WERI-Rb-1 (cell line): ENCODE measurements around the gene OPRD1.

Experiments used
- DNase-seq: peaks from one replicate; pipeline ENCODE4 v3.0.0-alpha.2; 2020
- H3K27ac ChIP-seq: fragments of 250-450 bp; sonication (Bioruptor Pico); 2 replicates; pipeline ENCODE4 v1.5.1; 2020; ENCODE audit warnings: mild to moderate bottlenecking, moderate library complexity
- H3K27me3 ChIP-seq: fragments of 250-450 bp; sonication (Bioruptor Pico); 2 replicates; pipeline ENCODE4 v1.5.1; 2021; ENCODE audit warnings: mild to moderate bottlenecking, low read depth, moderate library complexity; ENCODE audit not compliant: insufficient read depth, severe bottlenecking
- H3K36me3 ChIP-seq: fragments of 250-450 bp; sonication (Bioruptor Pico); 2 replicates; pipeline ENCODE4 v1.5.1; 2020; ENCODE audit warnings: mild to moderate bottlenecking, moderate library complexity
- H3K4me3 ChIP-seq: 2 replicates; pipeline ENCODE4 v1.5.1; 2011; ENCODE audit warnings: low read depth, mild to moderate bottlenecking, control low read depth, low read length
- H3K9me3 ChIP-seq: fragments of 250-450 bp; sonication (Bioruptor Pico); 2 replicates; pipeline ENCODE4 v1.5.1; 2021; ENCODE audit warnings: mild to moderate bottlenecking, moderate library complexity; ENCODE audit not compliant: severe bottlenecking
- CTCF ChIP-seq: IDR thresholded peaks from 2 replicates; pipeline ENCODE4 v1.5.1; 2011; ENCODE audit warnings: low read depth, mild to moderate bottlenecking, control low read depth, inconsistent platforms, low read length

OPRD1 gene

GRCh38 chr1:28886731-28887418 is 74.9 kb downstream of the OPRD1 start:
- DNase-seq, result peak; percentile 85
- H3K27me3 ChIP-seq, result no peaks in the 10 kb centered on the region
- H3K9me3 ChIP-seq, result no peaks in the 10 kb centered on the region
- peak overlapping the region; percentile 62 for H3K4me3 ChIP-seq
- no peaks in the 10 kb centered on the region for H3K36me3 ChIP-seq
- H3K27ac ChIP-seq, result peak overlapping the region; percentile 11
- TF ChIP-seq CTCF, result no peak

DNA sequence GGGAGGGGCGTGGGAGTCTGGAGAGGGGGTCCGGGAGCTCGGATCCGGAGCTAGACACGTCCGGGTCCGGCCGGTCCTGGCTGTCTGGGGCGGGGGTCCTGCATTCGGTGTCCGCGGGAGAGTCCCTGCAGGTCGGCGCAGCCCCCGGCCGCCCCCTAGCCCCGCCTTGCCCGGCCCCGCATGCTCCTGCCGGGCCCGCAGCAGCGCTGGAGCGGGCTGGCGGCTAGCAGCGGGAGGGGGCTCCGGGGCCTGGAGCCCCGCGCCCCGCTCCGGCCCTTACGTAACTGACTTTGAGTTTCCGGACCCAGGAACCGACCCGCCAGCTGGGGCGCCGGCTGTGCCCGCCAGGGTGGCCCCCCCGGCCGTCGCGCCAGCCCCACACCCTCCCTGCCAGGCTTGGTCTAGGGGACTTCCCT is 75.5 kb downstream of the OPRD1 start:
- Histone ChIP-seq H3K27me3 (no peaks in the 10 kb centered on the region), H3K9me3 (no peaks in the 10 kb centered on the region), H3K27ac (peak overlapping the region; percentile 10; the same call in 1 of the 2 replicates), H3K4me3 (peak overlapping the region; percentile 62), H3K36me3 (no peaks in the 10 kb centered on the region)
- DNase-seq, result no peak
- no peak for TF ChIP-seq CTCF

DNA sequence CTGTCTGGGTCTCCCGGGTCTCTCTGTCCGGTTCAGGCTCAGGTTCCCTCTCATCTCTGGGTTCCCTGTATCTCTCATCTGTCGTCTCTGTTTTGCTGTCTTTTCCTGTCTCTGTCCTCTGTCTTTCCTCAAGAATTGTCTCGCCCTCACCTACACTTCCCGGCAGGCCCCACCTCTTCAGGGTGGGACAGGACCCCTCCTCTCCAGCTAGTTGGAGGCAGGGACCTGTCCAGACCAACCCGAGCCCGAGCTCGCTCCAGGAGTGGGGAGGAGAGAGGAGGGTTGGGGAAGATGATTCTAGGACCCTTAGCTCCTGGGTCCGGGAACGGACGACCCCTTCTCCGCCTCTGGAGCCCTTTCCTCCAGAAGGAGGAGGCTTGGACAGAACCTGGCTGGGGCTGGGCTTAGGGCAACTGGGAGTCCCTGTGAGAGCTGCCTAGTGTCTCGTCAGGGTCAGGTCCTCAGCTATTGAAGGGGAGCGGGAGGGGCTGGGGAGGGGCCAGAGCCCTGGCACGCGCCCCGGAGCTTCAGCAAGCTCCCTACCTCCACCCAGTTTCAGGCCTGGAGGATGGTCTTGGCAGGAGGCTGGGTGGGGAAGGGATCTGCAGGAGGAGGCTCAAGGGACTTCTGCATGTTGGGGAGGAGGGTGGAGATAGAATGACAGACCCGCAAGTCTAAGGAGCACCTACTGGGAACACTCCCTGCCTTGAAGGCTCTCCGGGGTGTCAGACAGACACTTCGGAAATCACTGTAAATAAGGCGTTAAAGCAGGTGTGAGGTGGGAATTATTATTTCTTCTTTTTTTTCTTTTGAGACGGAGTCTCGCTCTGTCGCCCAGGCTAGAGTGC is 76.1 kb downstream of the OPRD1 start:
- H3K27me3 ChIP-seq, result no peaks in the 10 kb centered on the region
- no peak for TF ChIP-seq CTCF
- H3K4me3 ChIP-seq, result peak overlapping the region; percentile 62
- H3K9me3 ChIP-seq, result no peaks in the 10 kb centered on the region
- no peak overlapping the region for H3K27ac ChIP-seq
- H3K36me3 ChIP-seq, result no peaks in the 10 kb centered on the region
- peak; percentile 28 for DNase-seq

- Histone ChIP-seq H3K27me3 (no peaks in the 10 kb centered on the region), H3K9me3 (no peaks in the 10 kb centered on the region), H3K4me3 (no peak overlapping the region), H3K36me3 (no peaks in the 10 kb centered on the region), H3K27ac (no peak overlapping the region)
- TF ChIP-seq CTCF, result no peak
- no peak for DNase-seq
Observed at GRCh38 chr1:28888915-28889314, 76.9 kb downstream of the OPRD1 start.

DNA sequence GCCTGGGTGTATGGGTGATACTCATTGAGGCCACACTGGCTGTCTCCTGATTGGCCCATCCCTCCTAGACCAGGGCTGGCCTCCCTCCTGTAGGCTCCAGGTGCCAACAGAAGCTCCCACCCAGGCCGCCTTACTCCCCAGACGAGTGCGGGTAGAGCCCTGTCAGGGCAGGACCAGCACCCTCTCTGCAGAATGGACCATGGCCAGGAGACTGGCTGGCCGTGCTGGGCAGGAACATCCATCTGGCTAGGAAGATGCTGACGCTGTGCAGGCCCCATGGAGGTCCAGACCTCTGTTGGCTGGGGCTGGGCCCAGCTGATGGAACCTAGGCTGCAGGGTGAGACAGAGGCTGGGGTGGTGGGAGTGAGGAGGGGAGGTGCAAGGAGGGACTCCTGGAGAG is 77.4 kb downstream of the OPRD1 start:
- H3K27me3 ChIP-seq, result no peaks in the 10 kb centered on the region
- no peak for DNase-seq
- TF ChIP-seq CTCF, result no peak
- H3K9me3 ChIP-seq, result no peaks in the 10 kb centered on the region
- no peak overlapping the region for H3K27ac ChIP-seq
- H3K36me3 ChIP-seq, result no peaks in the 10 kb centered on the region
- H3K4me3 ChIP-seq, result no peak overlapping the region
